ENCODE results near the gene MST1R.

The MST1R gene

DNA sequence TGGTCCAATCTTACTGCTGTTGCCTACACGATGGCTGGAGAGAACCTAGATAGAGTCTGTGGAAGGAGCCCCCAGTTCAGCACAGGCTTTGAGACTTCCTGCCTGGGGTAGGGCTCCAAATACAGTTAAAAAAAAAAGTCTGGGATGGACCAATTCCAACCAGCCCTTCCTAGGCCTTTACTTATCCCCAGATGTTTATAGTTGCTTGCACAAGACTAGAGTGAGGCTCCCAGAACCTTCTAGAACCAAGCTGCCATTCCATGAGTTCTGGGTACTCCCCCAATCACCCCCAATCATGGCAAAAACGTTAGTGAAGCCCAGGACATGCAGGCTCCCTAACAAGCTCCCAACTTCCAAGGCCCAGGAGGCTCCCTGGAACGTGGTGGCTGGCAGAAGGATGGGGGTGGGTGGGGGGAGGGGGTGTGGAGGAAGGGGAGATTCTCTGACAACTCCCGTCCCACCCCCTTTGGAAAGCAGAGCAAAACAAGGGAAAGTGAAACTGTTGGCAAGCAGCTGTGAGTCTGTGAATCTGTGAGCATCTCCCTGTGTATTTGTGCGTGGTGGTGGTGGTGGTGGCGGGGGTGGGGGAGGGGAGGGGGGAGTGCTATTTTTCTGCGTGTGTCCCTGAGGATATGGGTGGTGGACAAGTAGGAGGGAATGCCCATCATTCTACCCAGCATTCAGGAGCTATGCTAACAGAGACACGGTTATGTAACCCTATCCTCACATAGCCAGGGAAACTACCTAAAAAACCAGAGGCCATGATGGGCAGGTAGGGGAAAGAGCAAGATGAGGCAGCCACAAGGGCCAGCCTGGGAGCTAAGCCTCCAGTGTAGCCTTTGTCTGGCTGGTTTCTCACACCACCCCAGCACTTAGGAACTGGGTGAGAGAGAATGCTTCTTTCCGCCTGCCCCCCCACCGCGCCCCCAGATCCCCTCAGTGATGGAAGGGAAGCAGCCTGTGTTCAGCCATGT, 2.0 kb downstream of the MST1R start:
- Histone ChIP-seq H3K27ac (ENCODE audit: poor library complexity, severe bottlenecking) (peak overlapping the region; percentile 98), H3K4me1 (ENCODE audit: insufficient read depth, poor library complexity, severe bottlenecking) (peaks cover 36% of the 10 kb centered on the region), H3K36me3 (ENCODE audit: low read depth) (peaks cover 53% of the 10 kb centered on the region), H3K9me3 (ENCODE audit: severe bottlenecking) (no peaks in the 10 kb centered on the region), H3K27me3 (ENCODE audit: insufficient read depth, poor library complexity, severe bottlenecking) (no peaks in the 10 kb centered on the region), H3K4me3 (ENCODE audit: severe bottlenecking) (peak overlapping the region; percentile 64)
- no peak for ATAC-seq (ENCODE audit: low read depth)
- no peak for DNase-seq (ENCODE audit: low spot score)
- TF ChIP-seq, protein P1, sequence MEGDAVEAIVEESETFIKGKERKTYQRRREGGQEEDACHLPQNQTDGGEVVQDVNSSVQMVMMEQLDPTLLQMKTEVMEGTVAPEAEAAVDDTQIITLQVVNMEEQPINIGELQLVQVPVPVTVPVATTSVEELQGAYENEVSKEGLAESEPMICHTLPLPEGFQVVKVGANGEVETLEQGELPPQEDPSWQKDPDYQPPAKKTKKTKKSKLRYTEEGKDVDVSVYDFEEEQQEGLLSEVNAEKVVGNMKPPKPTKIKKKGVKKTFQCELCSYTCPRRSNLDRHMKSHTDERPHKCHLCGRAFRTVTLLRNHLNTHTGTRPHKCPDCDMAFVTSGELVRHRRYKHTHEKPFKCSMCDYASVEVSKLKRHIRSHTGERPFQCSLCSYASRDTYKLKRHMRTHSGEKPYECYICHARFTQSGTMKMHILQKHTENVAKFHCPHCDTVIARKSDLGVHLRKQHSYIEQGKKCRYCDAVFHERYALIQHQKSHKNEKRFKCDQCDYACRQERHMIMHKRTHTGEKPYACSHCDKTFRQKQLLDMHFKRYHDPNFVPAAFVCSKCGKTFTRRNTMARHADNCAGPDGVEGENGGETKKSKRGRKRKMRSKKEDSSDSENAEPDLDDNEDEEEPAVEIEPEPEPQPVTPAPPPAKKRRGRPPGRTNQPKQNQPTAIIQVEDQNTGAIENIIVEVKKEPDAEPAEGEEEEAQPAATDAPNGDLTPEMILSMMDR (IDR thresholded peaks at IDR 0.05; ENCODE audit: poor library complexity, severe bottlenecking), result no peak

GRCh38 chr3:49900491-49901153, 3.1 kb downstream of the MST1R start:
- TF ChIP-seq, protein P1 (IDR thresholded peaks at IDR 0.05; ENCODE audit: poor library complexity, severe bottlenecking), result no peak
- DNase-seq (ENCODE audit: low spot score), result peak; percentile 95
- peak overlapping the region; percentile 98 for H3K27ac ChIP-seq (ENCODE audit: poor library complexity, severe bottlenecking)
- peak overlapping the region; percentile 25 for H3K4me3 ChIP-seq (ENCODE audit: severe bottlenecking)
- peak; percentile 75 for ATAC-seq (ENCODE audit: low read depth)
- H3K4me1 ChIP-seq (ENCODE audit: insufficient read depth, poor library complexity, severe bottlenecking), result peaks cover 26% of the 10 kb centered on the region
- no peaks in the 10 kb centered on the region for H3K9me3 ChIP-seq (ENCODE audit: severe bottlenecking)
- H3K36me3 ChIP-seq (ENCODE audit: low read depth), result peaks cover 64% of the 10 kb centered on the region
- no peaks in the 10 kb centered on the region for H3K27me3 ChIP-seq (ENCODE audit: insufficient read depth, poor library complexity, severe bottlenecking)

DNA sequence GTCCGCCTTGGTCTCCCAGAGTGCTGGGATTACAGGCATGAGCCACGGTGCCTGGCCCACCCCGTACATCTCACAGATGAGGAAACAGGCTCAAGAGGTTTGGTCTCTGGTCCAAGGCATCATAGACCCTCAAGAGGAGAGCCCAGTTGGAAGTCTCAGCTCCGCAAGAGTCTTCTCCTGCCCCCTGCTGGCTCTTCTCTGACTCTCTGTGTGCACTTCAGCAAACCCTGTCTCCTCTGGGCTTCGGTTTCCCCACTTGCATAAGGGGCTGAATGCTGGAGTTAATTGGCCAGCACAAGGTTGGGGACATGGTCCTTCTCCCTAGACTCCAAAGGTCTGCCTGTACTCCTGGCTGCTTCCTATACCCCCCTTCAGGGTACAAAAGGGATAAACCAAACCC, 3.9 kb downstream of the MST1R start:
- H3K27ac ChIP-seq (ENCODE audit: poor library complexity, severe bottlenecking), result peak overlapping the region; percentile 98
- DNase-seq (ENCODE audit: low spot score), result no peak
- TF ChIP-seq, protein P1 (IDR thresholded peaks at IDR 0.05; ENCODE audit: poor library complexity, severe bottlenecking), result no peak

GRCh38 chr3:49898991-49899390, 4.7 kb downstream of the MST1R start:
- H3K27ac ChIP-seq (ENCODE audit: poor library complexity, severe bottlenecking), result peak overlapping the region; percentile 98
- peaks cover 12% of the 10 kb centered on the region for H3K4me1 ChIP-seq (ENCODE audit: insufficient read depth, poor library complexity, severe bottlenecking)
- no peaks in the 10 kb centered on the region for H3K27me3 ChIP-seq (ENCODE audit: insufficient read depth, poor library complexity, severe bottlenecking)
- DNase-seq (ENCODE audit: low spot score) (no peak), ATAC-seq (ENCODE audit: low read depth) (no peak)
- H3K9me3 ChIP-seq (ENCODE audit: severe bottlenecking), result no peaks in the 10 kb centered on the region
- H3K4me3 ChIP-seq (ENCODE audit: severe bottlenecking), result no peak overlapping the region
- TF ChIP-seq, protein P1 (IDR thresholded peaks at IDR 0.05; ENCODE audit: poor library complexity, severe bottlenecking), result no peak
- peaks cover 80% of the 10 kb centered on the region for H3K36me3 ChIP-seq (ENCODE audit: low read depth)

More for the DNA sequence above, 3.9 kb downstream of the MST1R start:
- Histone ChIP-seq H3K4me1 (ENCODE audit: insufficient read depth, poor library complexity, severe bottlenecking) (peaks cover 18% of the 10 kb centered on the region), H3K36me3 (ENCODE audit: low read depth) (peaks cover 72% of the 10 kb centered on the region), H3K27me3 (ENCODE audit: insufficient read depth, poor library complexity, severe bottlenecking) (no peaks in the 10 kb centered on the region), H3K4me3 (ENCODE audit: severe bottlenecking) (peak overlapping the region; percentile 5), H3K9me3 (ENCODE audit: severe bottlenecking) (no peaks in the 10 kb centered on the region)
- ATAC-seq (ENCODE audit: low read depth), result no peak

Data from RWPE2 (cell line).